Stimulated activated CD8-positive, alpha-beta memory T cell treated with anti-CD3 and anti-CD28 coated beads, Interleukin-15, amount 100 ng/mL, for 4 hours (primary cell): ENCODE measurements around the gene ADCY2.

Source experiments
- DNase-seq, 2 donors: peaks; one replicate each; pipeline ENCODE4 v3.0.0-alpha.2; 2020; ENCODE audit warnings: low read depth in 2 of 2

ADCY2 gene

GRCh38 chr5:7592910-7593309 is 197.0 kb downstream of the ADCY2 start:
- DNase-seq: no peak

GRCh38 chr5:7597059-7597642 is 201.2 kb downstream of the ADCY2 start:
- no peak for DNase-seq

- no peak for DNase-seq
Measured at GRCh38 chr5:7606840-7607465, 211.0 kb downstream of the ADCY2 start.

DNA sequence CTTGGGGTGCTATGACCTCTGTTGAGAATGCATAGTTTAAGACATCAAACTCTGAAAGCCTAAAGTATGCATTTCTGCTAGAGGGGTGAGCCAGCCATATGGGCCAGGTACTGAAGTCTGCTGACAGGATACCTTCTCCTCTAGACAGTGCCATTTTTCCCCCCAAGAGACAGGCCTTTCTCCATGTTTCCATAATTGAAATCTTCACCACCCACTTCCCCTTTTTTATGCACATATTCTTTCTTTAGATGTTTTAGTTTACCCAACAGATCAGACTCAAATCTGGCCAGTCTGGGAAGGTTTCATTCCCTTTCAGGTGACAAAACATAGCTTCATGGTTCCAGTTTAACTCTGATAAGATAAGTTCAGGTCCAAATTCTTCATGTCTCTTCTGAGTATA is 212.8 kb downstream of the ADCY2 start:
- DNase-seq: no peak

DNA sequence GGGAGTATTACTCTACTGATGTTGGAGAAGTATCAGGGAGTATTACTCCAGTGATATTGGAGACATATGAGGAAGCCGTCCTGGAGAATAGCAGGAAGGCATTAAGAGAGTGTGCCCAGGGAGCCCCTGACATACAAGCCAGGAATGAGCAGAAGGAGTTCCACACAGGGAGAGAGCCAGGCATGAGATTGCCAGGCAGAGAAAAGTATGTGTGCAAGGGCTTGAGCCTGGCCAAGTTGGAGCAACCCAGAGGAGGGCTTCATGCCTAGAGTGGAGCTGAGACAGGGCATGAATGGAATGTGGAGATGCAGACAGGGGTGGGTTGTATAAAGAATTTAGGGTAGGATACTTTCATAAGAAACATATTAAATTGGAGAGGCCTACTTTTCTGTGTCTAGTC is 213.8 kb downstream of the ADCY2 start:
- DNase-seq: no peak

DNA sequence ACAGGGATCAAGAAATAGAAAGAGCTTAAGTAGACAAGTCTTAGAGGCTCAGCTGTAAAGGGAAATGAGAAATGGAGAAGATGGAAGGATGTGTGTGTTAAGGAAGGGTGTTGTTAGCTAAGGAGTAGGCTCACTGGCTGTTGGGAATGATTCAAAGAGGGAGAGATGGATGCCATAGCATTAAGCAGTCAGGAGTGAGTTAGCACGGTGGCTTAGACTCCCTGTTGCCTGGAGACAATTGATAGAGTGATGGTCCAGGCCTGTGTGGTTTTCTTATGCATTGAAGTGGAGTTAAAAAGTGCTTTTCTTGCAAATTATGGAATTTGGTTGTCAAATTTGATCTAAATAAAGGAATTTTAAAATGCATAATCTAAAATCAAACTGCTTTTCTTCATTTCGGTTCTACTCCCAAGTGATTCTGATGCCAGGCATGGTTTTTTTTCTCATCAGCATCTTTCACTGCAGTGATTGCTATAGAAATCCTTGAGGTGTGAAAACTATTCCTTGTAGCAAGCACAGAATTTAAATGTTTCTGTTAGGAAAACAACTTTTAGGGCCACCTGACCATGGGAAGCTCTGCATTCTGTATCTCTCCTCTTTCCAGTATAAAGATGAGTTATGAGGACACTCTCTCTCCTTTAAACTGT is 214.7 kb downstream of the ADCY2 start:
- no peak for DNase-seq

- DNase-seq: no peak
Measured at GRCh38 chr5:7611518-7611917, 215.6 kb downstream of the ADCY2 start.

- no peak for DNase-seq
Measured at GRCh38 chr5:7615566-7616061, 219.7 kb downstream of the ADCY2 start.

GRCh38 chr5:7616897-7617296 is 221.0 kb downstream of the ADCY2 start:
- DNase-seq: no peak

DNA sequence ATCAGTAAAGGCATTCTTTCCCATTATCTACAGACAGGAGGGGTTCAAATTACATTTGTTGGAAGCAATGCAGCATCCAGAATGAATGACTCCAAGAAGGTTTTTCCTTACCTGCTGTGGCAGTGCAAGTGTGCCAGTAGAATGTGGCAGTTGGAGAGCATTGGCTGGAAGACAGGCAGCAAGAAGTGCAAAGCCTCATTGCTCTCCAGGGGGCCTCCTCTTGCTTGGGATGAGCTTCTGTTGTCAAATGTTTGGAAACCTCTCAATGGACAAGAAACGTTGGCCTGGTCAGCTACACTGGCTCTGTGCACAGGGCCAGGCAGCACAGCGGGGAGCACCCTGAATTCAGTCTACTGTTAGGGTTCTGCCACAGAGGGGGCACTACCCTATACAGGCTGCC is 226.6 kb downstream of the ADCY2 start:
- no peak for DNase-seq

- DNase-seq: no peak
Measured at GRCh38 chr5:7625740-7626139, 229.8 kb downstream of the ADCY2 start.

DNA sequence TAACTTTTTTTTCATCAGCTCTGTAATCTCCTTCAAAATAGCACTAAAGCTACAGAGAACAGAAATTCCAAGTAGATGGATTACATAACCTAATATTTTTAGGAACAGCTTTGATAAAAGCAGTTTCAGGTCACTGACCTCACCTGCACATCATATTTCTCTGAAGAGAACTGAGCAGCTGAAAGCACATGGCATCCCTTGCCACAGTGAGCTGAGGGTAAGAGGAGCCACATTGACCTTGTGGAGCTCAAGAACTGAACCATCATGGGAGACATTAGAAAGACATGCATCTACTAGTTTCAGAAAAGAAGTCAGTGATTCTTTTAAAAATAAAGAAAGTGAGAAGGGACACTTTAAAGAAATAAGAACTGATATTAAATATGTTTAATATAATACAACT is 232.3 kb downstream of the ADCY2 start:
- DNase-seq: no peak

- no peak for DNase-seq
Measured at GRCh38 chr5:7628820-7629219, 232.9 kb downstream of the ADCY2 start.

DNA sequence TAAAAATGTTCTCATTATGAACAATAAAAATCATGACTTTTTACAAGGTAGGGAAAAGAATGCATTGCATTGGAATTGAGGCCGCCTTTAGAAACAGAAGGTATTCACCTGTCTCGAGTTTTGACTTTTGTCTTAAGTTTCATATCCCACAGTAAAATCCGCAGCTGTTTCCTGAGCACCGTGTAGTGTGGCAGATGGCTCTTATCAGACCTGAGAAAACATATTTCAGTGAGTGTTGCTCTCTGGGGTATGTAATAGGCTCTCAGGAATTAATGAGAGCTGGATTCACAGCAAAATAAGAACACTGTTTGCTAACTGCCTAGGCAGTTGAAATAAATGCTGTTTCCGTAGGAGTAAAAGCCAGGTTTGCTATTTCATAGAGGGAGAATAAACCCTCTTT is 233.6 kb downstream of the ADCY2 start:
- DNase-seq: no peak

GRCh38 chr5:7634837-7635236 is 238.9 kb downstream of the ADCY2 start:
- DNase-seq: no peak

GRCh38 chr5:7638456-7638855 is 242.5 kb downstream of the ADCY2 start:
- no peak for DNase-seq

GRCh38 chr5:7642029-7642428 is 246.1 kb downstream of the ADCY2 start:
- no peak for DNase-seq

DNA sequence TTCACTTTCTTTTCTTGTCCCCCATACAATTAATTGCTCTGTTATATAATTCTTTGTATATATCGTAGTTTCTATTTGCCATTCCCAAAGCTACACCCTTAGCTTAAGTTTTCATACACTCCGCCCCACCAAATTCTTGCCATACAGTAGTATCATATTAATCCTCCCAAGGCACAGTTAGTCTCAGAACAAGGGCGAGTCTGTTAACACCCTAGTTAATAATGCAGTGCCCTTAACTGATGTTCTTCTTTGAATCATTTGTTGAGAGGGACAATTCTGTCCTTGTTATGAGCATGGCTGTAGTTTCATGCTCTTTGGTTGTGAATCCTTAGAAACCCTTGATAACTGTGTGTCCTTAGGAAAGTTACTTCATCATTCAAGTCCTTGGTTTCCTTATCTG is 248.8 kb downstream of the ADCY2 start:
- no peak for DNase-seq

DNA sequence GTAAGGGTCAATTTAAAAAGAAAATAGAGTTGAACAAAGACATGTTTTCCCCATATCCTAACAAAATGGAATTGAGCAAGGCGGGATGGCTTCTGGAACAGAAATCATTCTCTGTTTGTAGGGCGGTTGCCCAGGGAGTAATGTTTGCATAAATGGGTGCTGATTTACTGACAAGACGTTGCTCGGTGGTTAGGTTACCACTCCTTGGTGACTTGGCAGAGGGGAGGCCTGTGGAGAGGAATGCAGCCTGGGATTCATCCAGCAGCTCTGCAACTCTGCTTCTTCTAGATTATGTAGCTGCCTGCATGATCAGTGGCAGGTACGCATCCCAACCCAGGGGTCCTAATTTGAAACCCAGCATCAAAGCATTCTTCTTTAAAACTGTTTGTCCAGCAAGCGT is 254.8 kb downstream of the ADCY2 start:
- no peak for DNase-seq

- no peak for DNase-seq
Measured at GRCh38 chr5:7653046-7653445, 257.1 kb downstream of the ADCY2 start.

DNA sequence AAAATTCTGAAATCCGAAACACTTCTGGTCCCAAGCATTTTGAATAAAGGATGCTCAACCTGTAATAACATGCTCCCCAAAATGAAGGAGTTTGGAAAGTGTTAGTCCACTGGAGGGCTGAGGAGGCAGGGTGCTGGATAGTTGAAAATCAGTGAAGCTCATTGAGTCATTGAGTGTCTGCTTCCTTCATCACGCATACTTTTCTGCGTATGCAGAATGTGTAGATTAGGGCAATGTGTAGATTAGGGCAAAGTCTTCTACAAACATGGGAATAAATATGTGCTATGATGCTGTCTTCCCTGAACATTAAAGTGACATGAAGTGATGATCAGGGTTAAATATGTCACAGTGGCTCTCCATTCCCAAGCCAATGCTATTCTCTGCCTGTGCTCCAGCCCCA is 261.2 kb downstream of the ADCY2 start:
- no peak for DNase-seq

GRCh38 chr5:7659420-7659819 is 263.5 kb downstream of the ADCY2 start:
- DNase-seq: no peak

- no peak for DNase-seq
Measured at GRCh38 chr5:7662289-7662688, 266.4 kb downstream of the ADCY2 start.
